ENCODE measurements around the gene HDAC9. TPM values are rescaled to one million over a fixed set of nuclear protein-coding genes. Genes with fewer than 3 reads are reported as not detected.

HDAC9 gene
- polyA plus RNA-seq, 1 of the 3 experiments (the other 2 are of a cell fraction) = 11.6 TPM

DNA sequence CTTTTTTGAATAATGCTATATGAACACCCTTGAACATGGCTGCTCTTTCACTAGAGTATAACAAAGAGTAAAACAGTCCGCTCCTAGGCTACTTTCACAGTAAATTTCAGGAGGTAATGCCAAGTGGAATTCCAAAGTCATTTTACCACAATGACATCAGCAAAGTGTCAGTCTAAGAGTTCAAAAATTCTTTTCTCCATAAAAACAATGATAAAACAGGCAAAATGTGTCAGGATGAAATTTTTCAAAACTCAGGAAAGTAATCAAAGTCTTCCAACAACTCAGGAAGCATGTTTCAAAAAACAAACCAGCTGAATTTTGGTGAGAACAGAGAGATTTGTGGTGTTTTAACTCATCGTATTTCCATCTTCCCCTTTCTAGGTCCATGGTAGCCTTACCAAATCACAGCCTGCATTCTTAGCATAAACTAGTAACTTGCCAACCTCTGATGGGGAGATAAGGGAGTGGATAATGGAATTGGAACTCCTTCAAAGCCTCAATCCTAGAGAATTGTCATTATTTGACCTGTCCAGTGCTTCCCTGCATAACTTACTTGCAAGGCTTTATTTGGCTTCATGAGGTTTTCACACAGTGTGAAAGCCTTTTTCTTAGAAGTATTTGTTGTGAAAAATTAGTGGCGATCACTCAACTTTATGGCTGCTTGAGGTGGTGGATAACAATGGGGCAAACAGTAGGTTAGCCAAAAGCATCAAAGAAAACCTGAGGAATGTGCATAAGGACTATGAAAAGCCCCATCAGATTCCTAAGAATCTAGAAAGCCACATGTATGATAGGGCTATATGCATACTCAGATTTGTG, 302.7 kb downstream of the HDAC9 start:
- POLR2A ChIA-PET = interaction anchor here (0.7 kb wide), 1 partner anchor 169 kb away, joined by 4 read pairs; no protein-coding TSS in a partner anchor
- WGBS (ENCODE audit: low lambda C conversion rate) = 77% methylated on average over 3 of the region's 3 CpGs
- H3K4me3 ChIP-seq (ENCODE audit: low read depth in 2 of 2, low read length in 1 of 2) = no peak overlapping the region
- DNase-seq = no peak
- peak overlapping the region; percentile 31 for H2AFZ ChIP-seq (ENCODE audit: low read depth)
- H3K27ac ChIP-seq (ENCODE audit: low read depth in 2 of 2, low read length in 1 of 2) = peak overlapping the region; percentile 18 to 51; a peak in 3 of 4 replicates
- H3K79me2 ChIP-seq (ENCODE audit: insufficient read depth) = no peaks in the 10 kb centered on the region
- peaks cover 7 to 17% of the 10 kb centered on the region in 2 experiments; a peak in 3 of 4 replicates for H3K4me1 ChIP-seq (ENCODE audit: control insufficient read depth in 1 of 2, insufficient read depth in 2 of 2, low read depth in 1 of 2, low read length in 1 of 2)
- peaks cover 20% of the 10 kb centered on the region for H3F3A ChIP-seq (replicated peaks; ENCODE audit: insufficient read depth)
- no peaks in the 10 kb centered on the region for H3K27me3 ChIP-seq (ENCODE audit: insufficient read depth)
- no peaks in the 10 kb centered on the region for H4K20me1 ChIP-seq (ENCODE audit: insufficient read depth)
- CTCF ChIA-PET = interaction anchor here (1.5 kb wide), 1 partner anchor 7 kb away, joined by 5 read pairs; no protein-coding TSS in a partner anchor
- no peaks in the 10 kb centered on the region for H3K9me3 ChIP-seq
- peaks cover 0 to 6% of the 10 kb centered on the region in 2 experiments for H3K36me3 ChIP-seq (replicated peaks in 1 of 2; ENCODE audit: control insufficient read depth in 1 of 2, insufficient read depth in 2 of 2, low read length in 1 of 2)
- H3K9ac ChIP-seq = no peak overlapping the region
- H3K4me2 ChIP-seq = 0 out of 2 replicates have a peak overlapping the region, but pooled peaks have one; percentile 1
- no peaks in the 10 kb centered on the region for H3K9me2 ChIP-seq
- no peak for TF ChIP-seq MAX (IDR thresholded peaks at IDR 0.05; ENCODE audit: low read depth)
- TF ChIP-seq GATA2 (CRISPR knock-in tag; IDR thresholded peaks at IDR 0.05) = no peak
- no peak for TF ChIP-seq NRF1 (IDR thresholded peaks at IDR 0.05; ENCODE audit: low read depth, low read length)
- TF ChIP-seq NFIC (IDR thresholded peaks at IDR 0.05; ENCODE audit: borderline replicate concordance) = peak; percentile 67
- no peak for TF ChIP-seq FOXM1 (IDR thresholded peaks at IDR 0.05; ENCODE audit: low read depth)
- TF ChIP-seq JUND (IDR thresholded peaks at IDR 0.05) = 0 out of 2 replicates have a peak, but pooled peaks have one; percentile 38
- TF ChIP-seq GABPA (IDR thresholded peaks at IDR 0.05; ENCODE audit: low read depth) = no peak
- TF ChIP-seq CHD2 (IDR thresholded peaks at IDR 0.05; ENCODE audit: low read length, partially characterized antibody) = no peak
- peak; percentile 44; the same call in 1 of the 2 replicates for TF ChIP-seq POLR2AphosphoS5 (IDR thresholded peaks at IDR 0.05; ENCODE audit: low read depth, low read length)
- TF ChIP-seq, protein P1, sequence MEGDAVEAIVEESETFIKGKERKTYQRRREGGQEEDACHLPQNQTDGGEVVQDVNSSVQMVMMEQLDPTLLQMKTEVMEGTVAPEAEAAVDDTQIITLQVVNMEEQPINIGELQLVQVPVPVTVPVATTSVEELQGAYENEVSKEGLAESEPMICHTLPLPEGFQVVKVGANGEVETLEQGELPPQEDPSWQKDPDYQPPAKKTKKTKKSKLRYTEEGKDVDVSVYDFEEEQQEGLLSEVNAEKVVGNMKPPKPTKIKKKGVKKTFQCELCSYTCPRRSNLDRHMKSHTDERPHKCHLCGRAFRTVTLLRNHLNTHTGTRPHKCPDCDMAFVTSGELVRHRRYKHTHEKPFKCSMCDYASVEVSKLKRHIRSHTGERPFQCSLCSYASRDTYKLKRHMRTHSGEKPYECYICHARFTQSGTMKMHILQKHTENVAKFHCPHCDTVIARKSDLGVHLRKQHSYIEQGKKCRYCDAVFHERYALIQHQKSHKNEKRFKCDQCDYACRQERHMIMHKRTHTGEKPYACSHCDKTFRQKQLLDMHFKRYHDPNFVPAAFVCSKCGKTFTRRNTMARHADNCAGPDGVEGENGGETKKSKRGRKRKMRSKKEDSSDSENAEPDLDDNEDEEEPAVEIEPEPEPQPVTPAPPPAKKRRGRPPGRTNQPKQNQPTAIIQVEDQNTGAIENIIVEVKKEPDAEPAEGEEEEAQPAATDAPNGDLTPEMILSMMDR (IDR thresholded peaks at IDR 0.05) = no peak
- TF ChIP-seq EP300 (IDR thresholded peaks at IDR 0.05; ENCODE audit: borderline replicate concordance in 1 of 2, low read depth in 1 of 2, low read length in 1 of 2) = peak in 1 of 2 experiments; percentile 78; a peak in 2 of 4 replicates
- 0 out of 2 replicates have a peak, but pooled peaks have one; percentile 3 for TF ChIP-seq FOSL2 (IDR thresholded peaks at IDR 0.05; ENCODE audit: borderline replicate concordance, low read depth)
- TF ChIP-seq RAD21 (IDR thresholded peaks at IDR 0.05; ENCODE audit: low read length) = no peak
- TF ChIP-seq RXRA (IDR thresholded peaks at IDR 0.05; ENCODE audit: borderline replicate concordance, low read depth) = 0 out of 2 replicates have a peak, but pooled peaks have one; percentile 17
- TF ChIP-seq MXI1 (IDR thresholded peaks at IDR 0.05; ENCODE audit: low read depth, low read length) = no peak
- TF ChIP-seq, protein P2, sequence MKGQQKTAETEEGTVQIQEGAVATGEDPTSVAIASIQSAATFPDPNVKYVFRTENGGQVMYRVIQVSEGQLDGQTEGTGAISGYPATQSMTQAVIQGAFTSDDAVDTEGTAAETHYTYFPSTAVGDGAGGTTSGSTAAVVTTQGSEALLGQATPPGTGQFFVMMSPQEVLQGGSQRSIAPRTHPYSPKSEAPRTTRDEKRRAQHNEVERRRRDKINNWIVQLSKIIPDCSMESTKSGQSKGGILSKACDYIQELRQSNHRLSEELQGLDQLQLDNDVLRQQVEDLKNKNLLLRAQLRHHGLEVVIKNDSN (IDR thresholded peaks at IDR 0.05; ENCODE audit: borderline replicate concordance, low read depth) = no peak
- 0 out of 2 replicates have a peak, but pooled peaks have one; percentile 20 for TF ChIP-seq TAF1 (IDR thresholded peaks at IDR 0.05; ENCODE audit: borderline replicate concordance, low read depth, low read length)
- TF ChIP-seq ZBTB33 (IDR thresholded peaks at IDR 0.05; ENCODE audit: borderline replicate concordance, low read depth) = no peak
- TF ChIP-seq FOXJ3 (CRISPR knock-in tag; IDR thresholded peaks at IDR 0.05) = no peak
- peak; percentile 73 for TF ChIP-seq TCF12 (IDR thresholded peaks at IDR 0.05)
- no peak; the same call in 1 of the 2 replicates for TF ChIP-seq YY1 (IDR thresholded peaks at IDR 0.05; ENCODE audit: low read depth)
- TF ChIP-seq IRF3 (IDR thresholded peaks at IDR 0.05; ENCODE audit: low read depth, low read length) = no peak
- no peak for TF ChIP-seq ELF1 (IDR thresholded peaks at IDR 0.05)
- TF ChIP-seq TEAD4 (IDR thresholded peaks at IDR 0.05; ENCODE audit: borderline replicate concordance, insufficient read depth) = peak; percentile 86
- TF ChIP-seq, protein P3, sequence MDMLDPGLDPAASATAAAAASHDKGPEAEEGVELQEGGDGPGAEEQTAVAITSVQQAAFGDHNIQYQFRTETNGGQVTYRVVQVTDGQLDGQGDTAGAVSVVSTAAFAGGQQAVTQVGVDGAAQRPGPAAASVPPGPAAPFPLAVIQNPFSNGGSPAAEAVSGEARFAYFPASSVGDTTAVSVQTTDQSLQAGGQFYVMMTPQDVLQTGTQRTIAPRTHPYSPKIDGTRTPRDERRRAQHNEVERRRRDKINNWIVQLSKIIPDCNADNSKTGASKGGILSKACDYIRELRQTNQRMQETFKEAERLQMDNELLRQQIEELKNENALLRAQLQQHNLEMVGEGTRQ (IDR thresholded peaks at IDR 0.05; ENCODE audit: borderline replicate concordance, low read depth, low read length) = no peak

Measured in SK-N-SH (cell line).